Central memory CD8-positive, alpha-beta T cell (primary cell): Measurements from ENCODE around the gene SERTAD1.

Source experiments
- ATAC-seq: fragments of 150-1000 bp; cut with Tn5 transposase; replicated peaks from 2 replicates; pipeline ENCODE4 v1.10.0; 2022; ENCODE audit warnings: mild to moderate bottlenecking, moderate FRiP score, moderate number of reproducible peaks; ENCODE audit not compliant: poor library complexity, severe bottlenecking; ENCODE audit errors: extremely low read depth
- DNase-seq, 2 donors: peaks; one replicate each; pipeline ENCODE4 v3.0.0; 2021; ENCODE audit warnings: low spot score in 2 of 2
- H3K27ac Mint-ChIP-seq: one replicate; pipeline ENCODE4 v1.8.0; 2022; ENCODE audit warnings: low read depth, mild to moderate bottlenecking, moderate library complexity, mixed read lengths
- H3K27me3 Mint-ChIP-seq: one replicate; pipeline ENCODE4 v1.8.0; 2022; ENCODE audit warnings: mixed read lengths
- H3K36me3 Mint-ChIP-seq: one replicate; pipeline ENCODE4 v1.8.0; 2022; ENCODE audit warnings: mild to moderate bottlenecking, moderate library complexity, mixed read lengths; ENCODE audit not compliant: insufficient read depth
- H3K4me1 Mint-ChIP-seq: one replicate; pipeline ENCODE4 v1.8.0; 2022; ENCODE audit warnings: mixed read lengths
- H3K4me3 Mint-ChIP-seq: one replicate; pipeline ENCODE4 v1.8.0; 2022; ENCODE audit warnings: mild to moderate bottlenecking, moderate library complexity, mixed read lengths
- H3K9me3 Mint-ChIP-seq: one replicate; pipeline ENCODE4 v1.8.0; 2022; ENCODE audit warnings: mixed read lengths

Gene SERTAD1

GRCh38 chr19:40397568-40397906 is 28.3 kb downstream of the SERTAD1 start:
- DNase-seq (no peak), ATAC-seq (no peak)
- Mint-ChIP-seq H3K27me3 (no peaks in the 10 kb centered on the region), H3K4me1 (peaks cover 15% of the 10 kb centered on the region), H3K27ac (no peak overlapping the region), H3K4me3 (no peak overlapping the region), H3K36me3 (peaks cover 2% of the 10 kb centered on the region), H3K9me3 (no peaks in the 10 kb centered on the region)

- H3K4me3 Mint-ChIP-seq: no peak overlapping the region
- peaks cover 19% of the 10 kb centered on the region for H3K4me1 Mint-ChIP-seq
- H3K27me3 Mint-ChIP-seq: no peaks in the 10 kb centered on the region
- H3K9me3 Mint-ChIP-seq: no peaks in the 10 kb centered on the region
- ATAC-seq (no peak), DNase-seq (no peak)
- no peak overlapping the region for H3K27ac Mint-ChIP-seq
- peaks cover 2% of the 10 kb centered on the region for H3K36me3 Mint-ChIP-seq
Observed at GRCh38 chr19:40396886-40397567, 28.8 kb downstream of the SERTAD1 start.

GRCh38 chr19:40395956-40396355 is 29.8 kb downstream of the SERTAD1 start:
- no peak overlapping the region for H3K27ac Mint-ChIP-seq
- no peaks in the 10 kb centered on the region for H3K27me3 Mint-ChIP-seq
- peaks cover 2% of the 10 kb centered on the region for H3K36me3 Mint-ChIP-seq
- H3K4me1 Mint-ChIP-seq: peaks cover 18% of the 10 kb centered on the region
- H3K9me3 Mint-ChIP-seq: no peaks in the 10 kb centered on the region
- no peak for DNase-seq
- no peak overlapping the region for H3K4me3 Mint-ChIP-seq
- ATAC-seq: no peak

- H3K4me3 Mint-ChIP-seq: no peak overlapping the region
- H3K27ac Mint-ChIP-seq: no peak overlapping the region
- H3K4me1 Mint-ChIP-seq: peaks cover 14% of the 10 kb centered on the region
- H3K9me3 Mint-ChIP-seq: no peaks in the 10 kb centered on the region
- DNase-seq (no peak), ATAC-seq (no peak)
- H3K36me3 Mint-ChIP-seq: peaks cover 2% of the 10 kb centered on the region
- no peaks in the 10 kb centered on the region for H3K27me3 Mint-ChIP-seq
Observed at GRCh38 chr19:40394816-40395210, 31.0 kb downstream of the SERTAD1 start.

- Mint-ChIP-seq H3K27ac (no peak overlapping the region), H3K36me3 (peaks cover 2% of the 10 kb centered on the region), H3K9me3 (no peaks in the 10 kb centered on the region), H3K27me3 (no peaks in the 10 kb centered on the region), H3K4me1 (peaks cover 10% of the 10 kb centered on the region), H3K4me3 (no peak overlapping the region)
- no peak for DNase-seq
- ATAC-seq: no peak
Observed at GRCh38 chr19:40393894-40394815, 31.6 kb downstream of the SERTAD1 start.

- Mint-ChIP-seq H3K9me3 (no peaks in the 10 kb centered on the region), H3K4me1 (peaks cover 6% of the 10 kb centered on the region), H3K4me3 (no peak overlapping the region), H3K27ac (no peak overlapping the region), H3K36me3 (peaks cover 2% of the 10 kb centered on the region), H3K27me3 (no peaks in the 10 kb centered on the region)
- DNase-seq (no peak), ATAC-seq (no peak)
Observed at GRCh38 chr19:40392894-40393517, 32.8 kb downstream of the SERTAD1 start.

GRCh38 chr19:40392123-40392522 is 33.7 kb downstream of the SERTAD1 start:
- Mint-ChIP-seq H3K4me1 (peaks cover 6% of the 10 kb centered on the region), H3K27ac (no peak overlapping the region), H3K9me3 (no peaks in the 10 kb centered on the region), H3K4me3 (no peak overlapping the region), H3K36me3 (peaks cover 2% of the 10 kb centered on the region), H3K27me3 (no peaks in the 10 kb centered on the region)
- ATAC-seq: no peak
- no peak for DNase-seq

- H3K36me3 Mint-ChIP-seq: peaks cover 2% of the 10 kb centered on the region
- no peak within 1 kb of the TSS for H3K27ac Mint-ChIP-seq
- ATAC-seq (no peak), DNase-seq (no peak)
- no peaks in the 10 kb centered on the region for H3K9me3 Mint-ChIP-seq
- peaks cover 6% of the 10 kb centered on the region for H3K4me1 Mint-ChIP-seq
- no peaks in the 10 kb centered on the region for H3K27me3 Mint-ChIP-seq
- no peak within 1 kb of the TSS for H3K4me3 Mint-ChIP-seq
Observed at GRCh38 chr19:40390084-40390742, 35.6 kb downstream of the SERTAD1 start, which contains the start of gene HIPK4. Gene HIPK4, minus strand, starts transcription at chr19:40390181. Its CDS starts 279 bp downstream, at chr19:40389902.

GRCh38 chr19:40389404-40390083 is 36.2 kb downstream of the SERTAD1 start:
- peaks cover 2% of the 10 kb centered on the region for H3K36me3 Mint-ChIP-seq
- H3K27me3 Mint-ChIP-seq: no peaks in the 10 kb centered on the region
- DNase-seq: no peak
- no peak overlapping the region for H3K4me3 Mint-ChIP-seq
- no peak overlapping the region for H3K27ac Mint-ChIP-seq
- ATAC-seq: no peak
- peaks cover 6% of the 10 kb centered on the region for H3K4me1 Mint-ChIP-seq
- H3K9me3 Mint-ChIP-seq: no peaks in the 10 kb centered on the region

GRCh38 chr19:40388481-40388880 is 37.3 kb downstream of the SERTAD1 start:
- ATAC-seq: no peak
- H3K27ac Mint-ChIP-seq: no peak overlapping the region
- H3K4me1 Mint-ChIP-seq: peaks cover 6% of the 10 kb centered on the region
- H3K9me3 Mint-ChIP-seq: no peaks in the 10 kb centered on the region
- H3K36me3 Mint-ChIP-seq: peaks cover 2% of the 10 kb centered on the region
- no peaks in the 10 kb centered on the region for H3K27me3 Mint-ChIP-seq
- H3K4me3 Mint-ChIP-seq: no peak overlapping the region
- no peak for DNase-seq

- ATAC-seq: no peak
- Mint-ChIP-seq H3K9me3 (no peaks in the 10 kb centered on the region), H3K36me3 (peaks cover 2% of the 10 kb centered on the region), H3K27me3 (no peaks in the 10 kb centered on the region), H3K27ac (no peak overlapping the region), H3K4me1 (peaks cover under 1% of the 10 kb centered on the region), H3K4me3 (no peak overlapping the region)
- DNase-seq: no peak
Observed at GRCh38 chr19:40387155-40387554, 38.6 kb downstream of the SERTAD1 start.

- no peak for ATAC-seq
- no peak for DNase-seq
- no peaks in the 10 kb centered on the region for H3K4me1 Mint-ChIP-seq
- no peaks in the 10 kb centered on the region for H3K27me3 Mint-ChIP-seq
- no peak overlapping the region for H3K27ac Mint-ChIP-seq
- peaks cover 2% of the 10 kb centered on the region for H3K36me3 Mint-ChIP-seq
- H3K4me3 Mint-ChIP-seq: no peak overlapping the region
- no peaks in the 10 kb centered on the region for H3K9me3 Mint-ChIP-seq
Observed at GRCh38 chr19:40383668-40384248, 42.0 kb downstream of the SERTAD1 start.
